Activated CD4-positive, alpha-beta memory T cell treated with anti-CD3 and anti-CD28 coated beads, Interleukin-2, amount 10 ng/mL, durations not matched to agents 7 days and 5 days (primary cell): Measurements from ENCODE around the gene USP21. TPM values are rescaled to one million over a fixed set of nuclear protein-coding genes. Genes with fewer than 3 reads are reported as not detected.

Experiments
- CTCF ChIA-PET: fragments of 350-600 bp; sonication (Branson Sonifier 250); formaldehyde crosslinking; loops from one replicate; lab custom pipeline; 2021; ENCODE audit warnings: antibody characterized with exemption, inconsistent platforms; lab: Charles Lee
- POLR2A ChIA-PET: fragments of 350-600 bp; sonication (Branson Sonifier 250); formaldehyde crosslinking; loops from one replicate; lab custom pipeline; 2021; ENCODE audit warnings: antibody characterized with exemption; lab: Charles Lee
- DNase-seq: peaks from one replicate; pipeline ENCODE4 v3.0.0-alpha.2; 2020
- H3K27ac Mint-ChIP-seq: one replicate; pipeline ENCODE4 v1.8.0; 2021; ENCODE audit warnings: mild to moderate bottlenecking, mixed read lengths
- H3K27me3 Mint-ChIP-seq: one replicate; pipeline ENCODE4 v1.8.0; 2021; ENCODE audit warnings: mixed read lengths
- H3K36me3 Mint-ChIP-seq: one replicate; pipeline ENCODE4 v1.8.0; 2021; ENCODE audit warnings: low read depth, mixed read lengths
- H3K4me1 Mint-ChIP-seq: one replicate; pipeline ENCODE4 v1.8.0; 2021; ENCODE audit warnings: mixed read lengths
- H3K4me3 Mint-ChIP-seq: one replicate; pipeline ENCODE4 v1.8.0; 2021; ENCODE audit warnings: mild to moderate bottlenecking, mixed read lengths
- H3K9me3 Mint-ChIP-seq: one replicate; pipeline ENCODE4 v1.8.0; 2021; ENCODE audit warnings: mixed read lengths
- total RNA-seq, 2 experiments: library from RNA; stranded (reverse); gene quantifications; one replicate each; pipeline ENCODE4 v1.2.3, GENCODE V29; 2021

USP21 gene
- total RNA-seq, 2 experiments from 2014 or later, result 32.5 to 34.8 TPM

DNA sequence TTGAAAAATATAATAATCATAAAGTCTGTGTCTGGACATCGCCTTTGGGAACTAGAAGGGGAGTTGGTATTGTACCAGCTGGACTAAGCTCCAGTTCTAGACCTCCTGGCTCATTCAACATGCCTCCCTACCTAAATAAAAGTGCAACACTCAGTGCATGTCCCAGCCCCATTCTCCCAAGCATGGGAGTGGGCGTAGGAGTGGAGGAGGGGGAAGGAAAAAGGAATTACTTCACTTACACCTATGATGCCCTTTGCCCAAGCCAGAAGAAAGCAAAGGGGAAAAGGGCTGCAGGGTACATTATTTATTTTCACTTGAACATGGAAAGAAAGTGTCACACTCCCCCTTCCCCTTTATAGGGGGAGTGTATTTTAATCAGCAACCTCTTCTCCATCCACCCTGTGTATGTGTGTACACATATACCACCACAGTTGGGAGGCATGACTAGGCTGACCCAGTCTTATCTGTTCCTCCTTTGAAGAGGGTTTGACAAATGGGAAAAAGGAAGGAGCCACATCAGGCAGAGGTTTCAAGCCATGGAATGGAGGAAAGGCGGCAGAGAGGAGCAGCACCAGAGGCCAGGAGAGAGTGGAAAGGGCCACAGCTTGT, 38.2 kb upstream of the USP21 start:
- Mint-ChIP-seq H3K9me3 (no peaks in the 10 kb centered on the region), H3K36me3 (peaks cover 71% of the 10 kb centered on the region), H3K4me1 (peaks cover 40% of the 10 kb centered on the region), H3K27ac (no peak overlapping the region), H3K27me3 (no peaks in the 10 kb centered on the region), H3K4me3 (no peak overlapping the region)
- POLR2A ChIA-PET, result interaction anchor here (1.5 kb wide), 1 partner anchor 33 kb away, joined by 5 read pairs; the partner anchor contains the start of gene UFC1
- CTCF ChIA-PET, result interaction anchor here (0.8 kb wide), 1 partner anchor 105 kb away, joined by 3 read pairs; the partner anchor contains the start of gene TOMM40L
- DNase-seq, result no peak

DNA sequence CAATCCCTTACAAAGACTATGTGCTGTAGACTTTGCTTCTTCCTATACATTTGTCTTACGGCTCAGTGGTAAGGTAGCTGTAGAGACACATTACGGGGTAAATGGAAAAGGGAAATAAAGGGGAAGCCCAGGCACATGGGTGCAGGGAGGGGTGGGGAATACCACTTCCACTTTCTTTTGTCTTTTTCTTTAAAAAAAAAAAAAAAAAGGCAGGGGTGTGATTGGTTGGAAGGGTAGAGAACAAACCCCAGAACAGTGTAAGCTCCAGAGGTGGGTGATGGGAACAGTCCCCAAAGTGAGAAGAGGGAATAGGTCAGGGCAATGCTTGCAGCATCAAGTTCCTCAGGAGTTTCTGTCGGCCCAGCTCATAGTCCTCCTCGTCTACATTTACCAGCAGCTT, 37.5 kb upstream of the USP21 start:
- H3K27ac Mint-ChIP-seq, result no peak overlapping the region
- no peaks in the 10 kb centered on the region for H3K9me3 Mint-ChIP-seq
- CTCF ChIA-PET, result no interaction called here
- H3K4me3 Mint-ChIP-seq, result no peak overlapping the region
- POLR2A ChIA-PET, result interaction anchor here (1.4 to 1.5 kb wide), 2 partner anchors 32 to 76 kb away, joined by 3 to 5 read pairs; partner anchors contain the start of genes UFC1 and USF1
- no peaks in the 10 kb centered on the region for H3K27me3 Mint-ChIP-seq
- DNase-seq, result no peak
- H3K4me1 Mint-ChIP-seq, result peaks cover 37% of the 10 kb centered on the region
- H3K36me3 Mint-ChIP-seq, result peaks cover 76% of the 10 kb centered on the region

DNA sequence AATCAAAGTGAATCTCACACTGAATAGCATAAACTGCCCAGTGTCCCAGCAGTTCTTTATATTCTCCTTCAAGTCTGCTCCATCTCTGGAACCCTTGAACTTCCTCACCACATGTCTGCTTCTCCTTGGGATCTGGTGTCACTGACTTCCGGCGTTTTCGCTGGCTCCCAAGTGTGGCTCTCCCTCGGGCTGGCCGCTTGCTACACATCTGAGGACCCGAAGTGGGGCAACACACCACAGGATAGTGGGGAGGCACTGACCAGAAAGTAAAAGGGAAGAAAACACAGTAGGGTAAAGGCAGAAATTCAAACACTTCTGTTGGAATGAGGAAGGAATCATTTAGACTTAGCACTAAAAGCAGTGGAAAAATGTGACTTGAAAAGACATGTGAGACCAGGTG, 36.3 kb upstream of the USP21 start:
- ChIA-PET CTCF (interaction anchor here (0.7 kb wide), 1 partner anchor 58 kb away, joined by 3 read pairs; no protein-coding TSS in a partner anchor), POLR2A (interaction anchor here (1.4 kb wide), 1 partner anchor 77 kb away, joined by 3 read pairs; the partner anchor contains the start of gene USF1)
- peaks cover 80% of the 10 kb centered on the region for H3K36me3 Mint-ChIP-seq

DNA sequence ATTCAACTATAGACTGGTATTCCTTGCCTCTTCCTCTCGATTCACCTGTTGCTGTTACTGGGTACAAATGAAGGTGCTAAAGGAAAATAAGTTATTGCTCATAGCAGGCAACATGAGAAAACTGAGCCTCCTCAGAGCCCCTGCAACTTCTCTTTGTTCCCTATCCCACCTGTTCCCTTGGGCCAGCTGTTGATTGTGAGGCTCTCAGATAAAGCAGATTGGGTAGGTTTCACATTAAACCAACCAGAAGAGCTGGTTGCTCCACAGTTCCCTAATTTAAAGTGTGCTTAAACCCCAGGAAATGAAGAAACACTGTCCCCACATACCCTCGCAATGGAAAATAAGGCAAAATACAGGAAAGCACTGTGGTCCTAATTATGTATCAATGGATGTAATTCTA, 31.7 kb upstream of the USP21 start:
- H3K4me1 Mint-ChIP-seq, result peaks cover 53% of the 10 kb centered on the region
- POLR2A ChIA-PET, result interaction anchor here (1.0 to 1.7 kb wide), 3 partner anchors 9 to 82 kb away, joined by 3 to 12 read pairs (median 3); partner anchors contain the start of genes NIT1, PFDN2, PPOX and USF1
- CTCF ChIA-PET, result interaction anchor here (1.1 to 1.7 kb wide), 2 partner anchors 10 to 292 kb away, joined by 3 to 7 read pairs; partner anchors contain the start of genes NIT1 and PFDN2
- H3K4me3 Mint-ChIP-seq, result no peak overlapping the region
- no peaks in the 10 kb centered on the region for H3K9me3 Mint-ChIP-seq
- H3K36me3 Mint-ChIP-seq, result peaks cover 75% of the 10 kb centered on the region
- no peak for DNase-seq
- H3K27ac Mint-ChIP-seq, result no peak overlapping the region
- no peaks in the 10 kb centered on the region for H3K27me3 Mint-ChIP-seq

More for the DNA sequence above, 36.3 kb upstream of the USP21 start:
- H3K9me3 Mint-ChIP-seq, result no peaks in the 10 kb centered on the region
- H3K27me3 Mint-ChIP-seq, result no peaks in the 10 kb centered on the region
- H3K4me1 Mint-ChIP-seq, result peaks cover 45% of the 10 kb centered on the region
- H3K27ac Mint-ChIP-seq, result no peak overlapping the region
- H3K4me3 Mint-ChIP-seq, result no peak overlapping the region
- no peak for DNase-seq

DNA sequence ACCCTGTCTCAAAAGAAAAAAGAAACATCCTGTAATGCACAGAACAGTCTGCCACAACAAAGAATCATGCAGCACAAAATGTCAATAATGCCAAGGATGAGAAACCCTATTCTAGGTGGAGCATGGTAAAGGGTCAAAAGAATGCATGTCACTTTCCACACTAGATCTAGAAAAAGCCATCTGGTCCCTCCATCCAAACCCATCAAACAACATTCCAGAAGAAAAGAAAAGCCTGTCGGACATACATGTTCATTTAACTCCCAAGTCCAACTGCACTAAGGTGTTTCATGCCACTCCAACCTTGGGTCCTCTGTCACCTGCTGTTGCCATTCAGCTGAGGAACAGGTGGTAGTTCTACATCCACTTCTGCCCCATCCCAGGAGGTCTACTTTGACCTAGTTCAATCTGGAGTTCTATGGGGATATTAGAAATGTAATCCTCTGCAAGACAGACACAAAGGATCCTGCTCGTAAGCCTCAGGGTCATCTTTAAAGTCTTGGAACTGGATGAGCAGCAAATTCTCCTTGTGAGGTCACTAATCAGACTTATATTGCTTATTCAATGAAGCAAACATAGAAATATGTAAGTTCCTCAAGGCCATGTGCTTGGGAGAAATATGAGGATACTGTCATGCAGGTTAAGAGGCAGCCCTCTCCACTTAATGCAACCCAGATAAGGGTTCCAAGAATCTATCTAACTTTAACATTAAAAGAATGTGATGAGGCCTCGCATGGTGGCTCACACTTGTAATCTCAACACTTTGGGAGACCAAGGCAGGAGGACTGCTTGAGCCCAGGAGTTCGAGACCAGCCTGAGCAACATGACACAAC, 30.5 kb upstream of the USP21 start:
- CTCF ChIA-PET, result interaction anchor here (0.7 to 1.7 kb wide), 4 partner anchors 11 to 456 kb away, joined by 3 to 7 read pairs (median 4); partner anchors contain the start of genes KLHDC9, NIT1 and PFDN2
- H3K27me3 Mint-ChIP-seq, result no peaks in the 10 kb centered on the region
- no peaks in the 10 kb centered on the region for H3K9me3 Mint-ChIP-seq

DNA sequence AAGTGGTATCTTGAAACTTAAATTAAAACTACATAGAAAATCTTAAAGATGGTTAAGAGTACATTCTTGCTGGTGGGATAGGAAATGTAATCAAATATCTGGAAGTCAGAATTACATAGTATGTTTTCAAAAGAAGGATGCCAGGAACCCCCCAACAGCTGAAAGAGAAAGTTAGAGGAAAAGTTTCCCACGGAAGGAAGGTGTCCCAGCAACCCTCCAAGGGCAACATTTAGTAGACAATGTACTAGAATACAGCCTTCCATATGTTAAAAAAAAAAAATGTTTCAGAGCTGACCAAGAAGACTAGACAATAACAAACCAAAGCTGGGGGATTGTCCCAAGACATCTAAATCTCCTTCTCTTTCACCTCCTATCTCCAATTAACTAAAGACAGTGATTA, 29.0 kb upstream of the USP21 start:
- Mint-ChIP-seq H3K4me1 (peaks cover 56% of the 10 kb centered on the region), H3K27ac (peak overlapping the region; percentile 11), H3K4me3 (no peak overlapping the region), H3K36me3 (peaks cover 55% of the 10 kb centered on the region), H3K9me3 (no peaks in the 10 kb centered on the region), H3K27me3 (no peaks in the 10 kb centered on the region)
- ChIA-PET POLR2A (interaction anchor here (0.6 kb wide), 1 partner anchor 33 kb away, joined by 3 read pairs; no protein-coding TSS in a partner anchor), CTCF (interaction anchor here (1.3 to 1.4 kb wide), 2 partner anchors 11 to 36 kb away, joined by 3 read pairs; partner anchors contain the start of gene PPOX)
- DNase-seq, result no peak

More for the DNA sequence above, 30.5 kb upstream of the USP21 start:
- DNase-seq, result no peak
- Mint-ChIP-seq H3K36me3 (peaks cover 64% of the 10 kb centered on the region), H3K27ac (peak overlapping the region; percentile 3), H3K4me1 (peaks cover 53% of the 10 kb centered on the region), H3K4me3 (no peak overlapping the region)
- POLR2A ChIA-PET, result interaction anchor here (1.2 to 1.7 kb wide), 2 partner anchors 11 to 83 kb away, joined by 3 to 12 read pairs; partner anchors contain the start of genes NIT1, PFDN2 and USF1

DNA sequence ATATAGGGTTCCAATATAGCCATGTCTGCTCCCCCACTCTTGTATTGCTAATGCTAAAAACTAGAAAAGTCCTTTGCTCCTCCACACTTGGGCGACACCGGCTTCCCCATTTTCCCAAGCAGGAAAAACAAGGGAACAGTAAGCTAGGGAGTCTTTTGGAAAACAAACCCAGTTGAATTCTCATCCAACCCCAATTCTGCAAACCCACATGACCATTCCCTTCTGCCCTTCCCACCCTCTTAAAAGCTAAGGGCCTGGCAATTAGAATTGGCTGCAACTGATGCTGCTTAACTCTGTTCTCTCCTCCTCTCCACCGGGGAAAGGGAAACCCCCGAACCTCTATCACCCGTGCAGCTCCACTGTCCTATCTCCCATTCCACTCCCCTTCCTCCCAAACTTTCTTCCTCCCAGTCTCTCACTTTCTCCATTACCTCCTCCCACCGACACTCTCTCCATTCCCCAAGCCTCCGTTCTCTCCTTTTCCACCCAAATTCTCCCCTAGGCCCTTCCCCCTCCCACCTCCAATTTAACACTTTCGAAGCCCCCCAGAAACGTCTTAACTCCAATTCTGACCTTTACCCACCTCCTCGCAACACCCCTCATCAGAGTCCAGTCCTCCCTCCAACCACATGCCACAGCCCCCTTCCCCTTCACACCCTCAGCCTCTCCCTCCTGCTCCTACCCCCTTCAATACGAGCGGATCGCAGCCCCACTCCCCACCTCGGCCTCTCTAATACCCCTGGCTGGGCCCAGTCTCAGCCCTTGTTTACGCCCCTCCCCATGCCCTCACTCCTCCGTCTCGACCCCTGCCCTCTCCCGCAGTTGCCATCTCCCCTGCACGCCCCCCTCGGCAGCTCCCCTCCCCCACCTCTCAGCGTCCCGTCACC, 27.5 kb upstream of the USP21 start:
- ChIA-PET CTCF (interaction anchor here (0.8 to 3.5 kb wide), 15 partner anchors 8 to 250 kb away, joined by 3 to 21 read pairs (median 5); partner anchors contain the start of genes ARHGAP30, KLHDC9, NIT1 and PFDN2), POLR2A (interaction anchor here (0.9 to 4.8 kb wide), 14 partner anchors 11 to 450 kb away, joined by 3 to 45 read pairs (median 4); partner anchors contain the start of genes ARHGAP30, TOMM40L, TSTD1 and UFC1)
- no peak overlapping the region for H3K4me3 Mint-ChIP-seq
- peaks cover 52% of the 10 kb centered on the region for H3K4me1 Mint-ChIP-seq
- no peak for DNase-seq
- H3K27me3 Mint-ChIP-seq, result no peaks in the 10 kb centered on the region
- H3K27ac Mint-ChIP-seq, result no peak overlapping the region
- peaks cover 47% of the 10 kb centered on the region for H3K36me3 Mint-ChIP-seq
- H3K9me3 Mint-ChIP-seq, result no peaks in the 10 kb centered on the region

DNA sequence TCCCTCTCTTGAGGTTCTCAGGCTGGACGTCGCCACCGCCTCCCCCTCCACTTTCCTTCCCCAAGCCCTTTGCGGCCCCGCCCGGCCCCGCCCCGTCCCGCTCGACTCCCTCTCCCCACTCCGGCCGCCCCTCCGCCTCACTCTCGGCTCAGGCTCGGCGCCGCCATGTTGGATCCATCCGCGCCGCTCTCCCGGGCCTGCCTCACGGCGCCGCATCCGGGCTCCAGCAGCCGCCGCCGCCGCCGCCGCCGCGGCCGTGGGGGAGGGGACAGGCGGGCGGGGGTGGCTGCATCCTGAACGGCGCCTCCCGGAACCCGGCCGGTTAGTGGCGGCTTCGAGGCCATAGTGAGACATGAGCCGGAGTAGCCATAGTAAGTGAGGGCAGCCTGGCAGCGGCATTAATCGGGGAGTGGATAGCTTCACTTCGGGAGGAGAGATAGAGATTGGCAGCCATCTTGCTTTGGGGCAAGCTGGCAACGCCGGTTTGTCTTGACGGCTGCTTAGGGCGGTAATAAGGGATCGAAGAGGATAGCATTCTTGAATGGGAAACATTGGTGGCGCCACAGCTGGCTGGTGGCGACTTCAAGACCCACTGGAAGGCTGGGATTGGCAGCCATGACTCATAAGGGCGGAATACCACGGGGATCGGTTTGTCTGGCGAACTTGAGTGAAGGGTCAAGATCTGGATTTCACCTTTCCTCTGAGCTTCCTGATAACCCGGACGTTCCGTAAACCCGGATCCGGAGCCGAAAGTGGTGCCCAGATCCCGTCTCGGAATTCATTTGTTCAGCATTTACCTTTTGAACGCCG, 26.7 kb upstream of the USP21 start, which contains the start of gene DEDD:
DEDD (minus strand) TSS at position 258 of the 810 bp plus-strand sequence. CDS start 8,205 bp downstream, outside the sequence.
- H3K4me1 Mint-ChIP-seq, result peaks cover 43% of the 10 kb centered on the region
- H3K36me3 Mint-ChIP-seq, result peaks cover 38% of the 10 kb centered on the region
- DNase-seq, result peak; percentile 94
- ChIA-PET POLR2A (interaction anchor here (0.6 to 4.8 kb wide), 23 partner anchors 10 to 451 kb away, joined by 3 to 45 read pairs (median 4); partner anchors contain the start of genes ARHGAP30, KLHDC9, LY9 and NDUFS2), CTCF (interaction anchor here (1.0 to 3.5 kb wide), 15 partner anchors 7 to 405 kb away, joined by 3 to 21 read pairs (median 4); partner anchors contain the start of genes ARHGAP30, KLHDC9, NIT1 and PFDN2)
- no peak within 1 kb of the TSS for H3K27ac Mint-ChIP-seq
- H3K27me3 Mint-ChIP-seq, result no peaks in the 10 kb centered on the region
- H3K4me3 Mint-ChIP-seq, result no peak within 1 kb of the TSS
- no peaks in the 10 kb centered on the region for H3K9me3 Mint-ChIP-seq

DNA sequence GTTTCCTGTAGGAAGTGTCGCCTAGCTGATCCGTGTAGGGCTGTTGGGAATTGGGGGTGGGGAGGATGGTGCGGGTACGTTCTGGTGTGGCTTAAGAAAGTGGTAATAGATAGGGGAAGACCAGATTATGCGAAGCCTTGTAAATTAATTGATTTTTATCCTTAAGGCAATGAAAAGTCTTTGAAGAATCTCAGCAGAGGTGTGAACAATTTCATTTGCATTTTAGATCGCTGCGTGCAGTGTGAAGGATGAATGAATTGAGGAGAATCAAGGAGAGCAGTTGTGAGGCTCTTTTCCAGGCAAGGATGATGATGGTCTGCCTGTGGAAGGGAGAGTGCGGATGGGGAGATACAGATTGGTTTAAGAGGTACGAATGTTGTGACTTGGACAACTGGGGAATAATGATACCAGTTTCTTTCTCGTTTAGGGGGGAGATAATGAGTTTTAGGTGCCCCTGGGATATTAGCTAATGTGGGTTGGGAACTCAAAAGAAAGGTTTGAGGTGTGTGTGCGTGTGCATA, 26.0 kb upstream of the USP21 start:
- Mint-ChIP-seq H3K4me1 (peaks cover 39% of the 10 kb centered on the region), H3K36me3 (peaks cover 32% of the 10 kb centered on the region), H3K27me3 (no peaks in the 10 kb centered on the region), H3K4me3 (no peak overlapping the region), H3K27ac (no peak overlapping the region), H3K9me3 (no peaks in the 10 kb centered on the region)
- ChIA-PET CTCF (interaction anchor here (1.0 to 3.5 kb wide), 12 partner anchors 15 to 406 kb away, joined by 3 to 21 read pairs (median 4); partner anchors contain the start of genes ARHGAP30, KLHDC9, NIT1 and PFDN2), POLR2A (interaction anchor here (0.6 to 4.8 kb wide), 23 partner anchors 9 to 451 kb away, joined by 3 to 45 read pairs (median 4); partner anchors contain the start of genes ARHGAP30, KLHDC9, LY9 and NDUFS2)
- no peak for DNase-seq

DNA sequence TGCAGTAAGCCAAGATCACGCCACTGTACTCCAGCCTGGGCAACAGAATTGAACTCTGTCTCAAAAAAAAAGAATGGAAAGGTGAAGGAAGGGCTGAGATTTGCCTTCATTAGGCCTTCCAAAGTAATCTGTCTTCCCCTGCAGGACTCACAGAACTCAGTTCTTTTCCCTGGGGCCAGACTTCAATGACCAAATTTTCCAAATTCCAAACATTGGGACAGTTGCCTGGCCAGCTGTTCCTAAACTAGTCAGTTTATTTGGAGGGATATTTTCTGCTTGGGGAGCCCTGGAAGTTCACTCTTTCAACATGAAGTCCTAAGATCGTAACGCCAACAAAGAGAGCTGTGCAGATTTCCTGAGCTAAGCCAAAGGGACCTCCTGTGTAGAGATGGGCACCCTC, 21.4 kb upstream of the USP21 start:
- ChIA-PET CTCF (interaction anchor here (0.6 to 1.6 kb wide), 12 partner anchors 9 to 463 kb away, joined by 3 to 7 read pairs (median 3); partner anchors contain the start of genes UFC1 and USF1), POLR2A (interaction anchor here (0.6 to 2.3 kb wide), 5 partner anchors 9 to 301 kb away, joined by 3 to 9 read pairs (median 4); partner anchors contain the start of genes NIT1, PFDN2 and UFC1)
- no peak for DNase-seq
- Mint-ChIP-seq H3K27ac (no peak overlapping the region), H3K27me3 (no peaks in the 10 kb centered on the region), H3K36me3 (peaks cover 8% of the 10 kb centered on the region), H3K4me3 (no peak overlapping the region), H3K9me3 (no peaks in the 10 kb centered on the region), H3K4me1 (peaks cover 9% of the 10 kb centered on the region)
